GM19397 (cell line): ENCODE data around the gene JMJD6.
"Not testable (repeated sequence)": the region's sequence is repeated elsewhere in the genome, so short reads cannot be mapped to it uniquely, and the experiment has no call there.

ENCODE experiments used
- ATAC-seq: cut with Tn5 transposase; IDR thresholded peaks from one replicate; pipeline ENCODE4 v1.9.1; 2021; ENCODE audit warnings: mild to moderate bottlenecking, moderate library complexity; ENCODE audit not compliant: unreplicated experiment

The JMJD6 gene

GRCh38 chr17:76718516-76718915 lies 7.9 kb downstream of the JMJD6 start:
- ATAC-seq, result no peak

GRCh38 chr17:76716839-76717215 lies 9.6 kb downstream of the JMJD6 start:
- ATAC-seq, result no peak

- no peak for ATAC-seq
Measured at GRCh38 chr17:76716146-76716838, 10.1 kb downstream of the JMJD6 start.

- no peak for ATAC-seq
Measured at GRCh38 chr17:76715496-76715830, 10.9 kb downstream of the JMJD6 start.

GRCh38 chr17:76714822-76715495 lies 11.4 kb downstream of the JMJD6 start:
- ATAC-seq, result no peak

GRCh38 chr17:76714336-76714735 lies 12.1 kb downstream of the JMJD6 start:
- no peak for ATAC-seq

- ATAC-seq, result no peak
Measured at GRCh38 chr17:76713765-76714164, 12.6 kb downstream of the JMJD6 start.

- ATAC-seq, result not testable (repeated sequence)
Measured at GRCh38 chr17:76712321-76712720, 14.1 kb downstream of the JMJD6 start.

GRCh38 chr17:76710863-76711611 lies 15.4 kb downstream of the JMJD6 start, which contains the start of gene MXRA7:
TSS of gene MXRA7 (minus strand) at chr17:76710965. CDS start at chr17:76710946, 19 bp downstream.
- ATAC-seq, result no peak

- not testable (repeated sequence) for ATAC-seq
Measured at GRCh38 chr17:76709951-76710862, 16.2 kb downstream of the JMJD6 start.

GRCh38 chr17:76709077-76709950 lies 17.1 kb downstream of the JMJD6 start:
- no peak for ATAC-seq

GRCh38 chr17:76707985-76708807 lies 18.2 kb downstream of the JMJD6 start:
- no peak for ATAC-seq

- no peak for ATAC-seq
Measured at GRCh38 chr17:76706817-76707216, 19.6 kb downstream of the JMJD6 start.

GRCh38 chr17:76704805-76705204 lies 21.6 kb downstream of the JMJD6 start:
- ATAC-seq, result no peak

- no peak for ATAC-seq
Measured at GRCh38 chr17:76702941-76703637, 23.3 kb downstream of the JMJD6 start.

- ATAC-seq, result no peak
Measured at GRCh38 chr17:76702076-76702475, 24.3 kb downstream of the JMJD6 start.

- ATAC-seq, result no peak
Measured at GRCh38 chr17:76701471-76701967, 24.9 kb downstream of the JMJD6 start.
